GM06990 (cell line): Measurements from ENCODE around the gene ROCK2.

Experiments used
- DNase-seq: peaks from one replicate; pipeline ENCODE4 v3.0.0-alpha.2; 2011; ENCODE audit not compliant: insufficient read length; ENCODE audit errors: extremely low read depth
- H3K27me3 ChIP-seq: replicated peaks from 2 replicates; pipeline ENCODE4 v1.6.0; 2011; ENCODE audit warnings: low read length; ENCODE audit not compliant: control insufficient read depth, insufficient read depth
- H3K36me3 ChIP-seq: 2 replicates; pipeline ENCODE4 v1.5.1; 2011; ENCODE audit warnings: low read length; ENCODE audit not compliant: control insufficient read depth, insufficient read depth
- H3K4me3 ChIP-seq: replicated peaks from 2 replicates; pipeline ENCODE4 v1.5.1; 2011; ENCODE audit warnings: low read depth, mild to moderate bottlenecking, control low read depth, low read length
- CTCF ChIP-seq: IDR thresholded peaks from 2 replicates; pipeline ENCODE4 v1.5.1; 2011; ENCODE audit warnings: low read length, control low read depth, mild to moderate bottlenecking, inconsistent platforms; ENCODE audit not compliant: insufficient read depth, poor library complexity, severe bottlenecking

ROCK2 gene

GRCh38 chr2:11163439-11164317, 180.8 kb downstream of the ROCK2 start:
- Histone ChIP-seq H3K36me3 (no peaks in the 10 kb centered on the region), H3K4me3 (no peak overlapping the region), H3K27me3 (no peaks in the 10 kb centered on the region)
- DNase-seq, result no peak
- TF ChIP-seq CTCF, result no peak

- no peak for DNase-seq
- no peak for TF ChIP-seq CTCF
- no peak overlapping the region for H3K4me3 ChIP-seq
Measured at GRCh38 chr2:11161747-11162146, 182.7 kb downstream of the ROCK2 start.

GRCh38 chr2:11160731-11161455, 183.5 kb downstream of the ROCK2 start:
- DNase-seq, result peak; percentile 45
- H3K4me3 ChIP-seq, result no peak overlapping the region
- TF ChIP-seq CTCF, result no peak
- H3K27me3 ChIP-seq, result no peaks in the 10 kb centered on the region
- H3K36me3 ChIP-seq, result no peaks in the 10 kb centered on the region

More at GRCh38 chr2:11161747-11162146, 182.7 kb downstream of the ROCK2 start:
- Histone ChIP-seq H3K36me3 (no peaks in the 10 kb centered on the region), H3K27me3 (no peaks in the 10 kb centered on the region)

GRCh38 chr2:11160256-11160655, 184.2 kb downstream of the ROCK2 start:
- Histone ChIP-seq H3K4me3 (no peak overlapping the region), H3K27me3 (no peaks in the 10 kb centered on the region), H3K36me3 (no peaks in the 10 kb centered on the region)
- no peak for DNase-seq
- no peak for TF ChIP-seq CTCF

- H3K27me3 ChIP-seq, result no peaks in the 10 kb centered on the region
- DNase-seq, result no peak
- H3K4me3 ChIP-seq, result no peak overlapping the region
- H3K36me3 ChIP-seq, result no peaks in the 10 kb centered on the region
- TF ChIP-seq CTCF, result no peak
Measured at GRCh38 chr2:11159574-11160170, 184.8 kb downstream of the ROCK2 start.
